Vagina (tissue), 2 donors: ENCODE data around the gene SHMT1.
"Not testable (repeated sequence)": the region's sequence is repeated elsewhere in the genome, so short reads cannot be mapped to it uniquely, and the experiment has no call there.

ENCODE experiments used
- POLR2A ChIP-seq, 2 donors: fragments of 450-650 bp; IDR thresholded peaks; one replicate each; pipeline ENCODE4 v1.6.1; 2017; ENCODE audit warnings: antibody characterized with exemption in 2 of 2, mild to moderate bottlenecking in 2 of 2, moderate library complexity in 2 of 2
- POLR2AphosphoS5 ChIP-seq, 2 donors: sonication (generic); formaldehyde crosslinking; IDR thresholded peaks; one replicate each; pipeline ENCODE4 v1.9.0; 2017; ENCODE audit warnings: antibody characterized with exemption in 2 of 2, mild to moderate bottlenecking in 2 of 2, low read depth in 1 of 2; ENCODE audit not compliant: insufficient read depth in 1 of 2
- TF ChIP-seq, protein P1 (sequence below), 3 experiments: fragments of 450-650 bp in 2 of 3; fragments of 200-600 bp in 1 of 3; sonication (generic) in 1 of 3; IDR thresholded peaks; one replicate each; pipeline ENCODE4 v1.5.1; 2017 to 2019; ENCODE audit warnings: antibody characterized with exemption in 3 of 3, mild to moderate bottlenecking in 2 of 3, moderate library complexity in 2 of 3

DNA sequence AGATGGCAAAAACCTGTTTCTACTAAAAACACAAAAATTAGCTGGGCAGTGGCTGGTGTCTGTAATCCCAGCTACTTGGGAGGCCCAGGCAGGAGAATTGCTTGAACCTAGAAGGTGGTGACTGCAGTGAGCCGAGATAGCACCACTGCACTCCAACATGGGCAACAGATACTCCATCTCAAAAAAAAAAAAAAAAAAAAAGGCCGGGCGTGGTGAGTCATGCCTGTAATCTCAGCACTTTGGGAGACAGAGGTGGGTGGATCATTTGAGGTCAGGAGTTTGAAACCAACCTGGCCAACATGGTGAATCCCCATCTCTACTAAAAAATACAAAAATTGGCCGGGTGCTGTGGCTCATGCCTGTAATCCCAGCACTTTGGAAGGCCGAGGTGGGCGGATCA is 9.8 kb upstream of the SHMT1 start:
- TF ChIP-seq, protein P1, sequence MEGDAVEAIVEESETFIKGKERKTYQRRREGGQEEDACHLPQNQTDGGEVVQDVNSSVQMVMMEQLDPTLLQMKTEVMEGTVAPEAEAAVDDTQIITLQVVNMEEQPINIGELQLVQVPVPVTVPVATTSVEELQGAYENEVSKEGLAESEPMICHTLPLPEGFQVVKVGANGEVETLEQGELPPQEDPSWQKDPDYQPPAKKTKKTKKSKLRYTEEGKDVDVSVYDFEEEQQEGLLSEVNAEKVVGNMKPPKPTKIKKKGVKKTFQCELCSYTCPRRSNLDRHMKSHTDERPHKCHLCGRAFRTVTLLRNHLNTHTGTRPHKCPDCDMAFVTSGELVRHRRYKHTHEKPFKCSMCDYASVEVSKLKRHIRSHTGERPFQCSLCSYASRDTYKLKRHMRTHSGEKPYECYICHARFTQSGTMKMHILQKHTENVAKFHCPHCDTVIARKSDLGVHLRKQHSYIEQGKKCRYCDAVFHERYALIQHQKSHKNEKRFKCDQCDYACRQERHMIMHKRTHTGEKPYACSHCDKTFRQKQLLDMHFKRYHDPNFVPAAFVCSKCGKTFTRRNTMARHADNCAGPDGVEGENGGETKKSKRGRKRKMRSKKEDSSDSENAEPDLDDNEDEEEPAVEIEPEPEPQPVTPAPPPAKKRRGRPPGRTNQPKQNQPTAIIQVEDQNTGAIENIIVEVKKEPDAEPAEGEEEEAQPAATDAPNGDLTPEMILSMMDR (IDR thresholded peaks at IDR 0.05): not testable (repeated sequence)
- TF ChIP-seq POLR2A (IDR thresholded peaks at IDR 0.05); POLR2AphosphoS5 (IDR thresholded peaks at IDR 0.05; ENCODE audit: insufficient read depth in 1 of 2, low read depth in 1 of 2): not testable (repeated sequence)
